ENCODE measurements around the gene SULT6B1. TPM values are rescaled to one million over a fixed set of nuclear protein-coding genes. Genes with fewer than 3 reads are reported as not detected.

Gene SULT6B1
- total and polyA plus RNA-seq, 12 donors: not detected

GRCh38 chr2:37148325-37148724 is 40.1 kb downstream of the SULT6B1 start:
- H3K36me3 ChIP-seq: peaks cover 0 to 80% (median 41%) of the 10 kb centered on the region in 9 donors
- H3K4me1 ChIP-seq: peaks cover 0 to 36% (median 8%) of the 10 kb centered on the region in 9 donors
- no peak for TF ChIP-seq CTCF (IDR thresholded peaks at IDR 0.05)
- no peaks in the 10 kb centered on the region for H3K27me3 ChIP-seq
- H3K27ac ChIP-seq: no peak overlapping the region
- H3K9me3 ChIP-seq: no peaks in the 10 kb centered on the region
- intact Hi-C loops (cut with DNase I): no loop called here
- H3K4me3 ChIP-seq: no peak overlapping the region
- ATAC-seq: no peak
- no peak for DNase-seq
- WGBS, 2 donors: 97 to 98% methylated on average over 7 of the region's 7 CpGs

GRCh38 chr2:37146062-37146461 is 42.4 kb downstream of the SULT6B1 start:
- Histone ChIP-seq H3K4me1 (peaks cover 0 to 20% (median 8%) of the 10 kb centered on the region in 9 donors), H3K27ac (no peak overlapping the region), H3K9me3 (no peaks in the 10 kb centered on the region), H3K36me3 (peaks cover 0 to 86% (median 49%) of the 10 kb centered on the region in 9 donors), H3K4me3 (no peak overlapping the region), H3K27me3 (no peaks in the 10 kb centered on the region)
- intact Hi-C loops (cut with DNase I): no loop called here
- TF ChIP-seq CTCF (IDR thresholded peaks at IDR 0.05): no peak
- DNase-seq: no peak
- ATAC-seq: no peak
- 93 to 96% methylated on average over 2 of the region's 2 CpGs for WGBS, 2 donors

- DNase-seq (no peak), ATAC-seq (no peak)
- Histone ChIP-seq H3K27ac (no peak overlapping the region), H3K9me3 (no peaks in the 10 kb centered on the region), H3K4me3 (no peak overlapping the region), H3K36me3 (peaks cover 0 to 100% (median 68%) of the 10 kb centered on the region in 9 donors), H3K4me1 (no peaks in the 10 kb centered on the region), H3K27me3 (no peaks in the 10 kb centered on the region)
- intact Hi-C loops (cut with DNase I): no loop called here
- WGBS, 2 donors: 94 to 98% methylated on average over 1 of the region's 1 CpG
- TF ChIP-seq CTCF (IDR thresholded peaks at IDR 0.05): no peak
Observed at GRCh38 chr2:37143974-37144373, 44.5 kb downstream of the SULT6B1 start.

GRCh38 chr2:37142546-37142945 is 45.9 kb downstream of the SULT6B1 start:
- no peak for TF ChIP-seq CTCF (IDR thresholded peaks at IDR 0.05)
- H3K36me3 ChIP-seq: peaks cover 0 to 100% (median 72%) of the 10 kb centered on the region in 9 donors
- H3K4me3 ChIP-seq: no peak overlapping the region
- intact Hi-C loops (cut with DNase I): no loop called here
- no peak for ATAC-seq
- H3K9me3 ChIP-seq: no peaks in the 10 kb centered on the region
- DNase-seq: no peak
- no peaks in the 10 kb centered on the region for H3K27me3 ChIP-seq
- H3K27ac ChIP-seq: no peak overlapping the region
- H3K4me1 ChIP-seq: no peaks in the 10 kb centered on the region
